GM12878 (cell line): ENCODE measurements around the gene PGAP3. TPM values are rescaled to one million over a fixed set of nuclear protein-coding genes. Genes with fewer than 3 reads are reported as not detected.

ENCODE experiments used
- ATAC-seq: fragments of 200-7000 bp; cut with Tn5 transposase; 3 replicates; pipeline ENCODE4 v1.9.1; 2020; ENCODE audit warnings: mild to moderate bottlenecking, moderate library complexity
- BruUV-seq: library from RNA; stranded (reverse); fragments of 400-500 nt; replicated peaks from 2 replicates; lab custom pipeline; 2021; lab: Mats Ljungman, UMichigan
- CTCF ChIA-PET: fragments of 300-600 bp; sonication (Branson Sonifier 250); formaldehyde crosslinking; extraction: SDS; loops from one replicate; lab custom pipeline; 2021; ENCODE audit warnings: inconsistent platforms; lab: Yijun Ruan, JAX
- POLR2A ChIA-PET: fragments of 350-600 bp; formaldehyde crosslinking; extraction: SDS; loops from one replicate; lab custom pipeline; 2021; ENCODE audit warnings: inconsistent platforms; lab: Charles Lee
- RAD21 ChIA-PET: fragments of 300-600 bp; sonication (Branson Sonifier 250); formaldehyde crosslinking; loops from one replicate; lab custom pipeline; 2023; ENCODE audit warnings: antibody characterized with exemption; ENCODE audit not compliant: unreplicated experiment; lab: Charles Lee
- SMC1A ChIA-PET: fragments of 300-600 bp; sonication (Branson Sonifier 250); formaldehyde crosslinking; loops from one replicate; lab custom pipeline; 2023; ENCODE audit not compliant: unreplicated experiment, uncharacterized antibody; lab: Charles Lee
- DNase-seq: peaks from one replicate; pipeline ENCODE4 v3.0.0-alpha.2; 2011; ENCODE audit warnings: low read depth, low spot score
- FAIRE-seq: peaks from 3 replicates; lab custom pipeline; 2011; peaks lifted over from hg19 to GRCh38; lab: Jason Lieb, UNC
- H2AFZ ChIP-seq: 2 replicates; pipeline ENCODE4 v1.6.0; 2011; ENCODE audit warnings: low read depth, low read length, control low read depth; ENCODE audit not compliant: control insufficient read depth
- H3K27ac ChIP-seq: 2 replicates; pipeline ENCODE4 v1.5.1; 2011; ENCODE audit warnings: control low read depth; ENCODE audit not compliant: control insufficient read depth, insufficient read depth
- H3K27me3 ChIP-seq, 2 experiments: replicated peaks in 1 of 2; 2 replicates each; pipeline versions ENCODE4 v1.6.0 to v1.6.1; 2011; ENCODE audit warnings: low read length in 1 of 2; ENCODE audit not compliant: control insufficient read depth in 2 of 2, insufficient read depth in 2 of 2
- H3K36me3 ChIP-seq, 2 experiments: 2 replicates each; pipeline ENCODE4 v1.5.1; 2011; ENCODE audit warnings: low read length in 1 of 2; ENCODE audit not compliant: control insufficient read depth in 2 of 2, insufficient read depth in 2 of 2
- H3K4me1 ChIP-seq: 2 replicates; pipeline ENCODE4 v1.6.1; 2011; ENCODE audit warnings: mild to moderate bottlenecking, low read length, moderate library complexity, mixed read lengths; ENCODE audit not compliant: control insufficient read depth, insufficient read depth
- H3K4me2 ChIP-seq: 2 replicates; pipeline ENCODE4 v1.6.0; 2011; ENCODE audit warnings: control low read depth; ENCODE audit not compliant: control insufficient read depth, insufficient read depth
- H3K4me3 ChIP-seq: fragments of 200-600 bp; sonication (generic); 2 replicates; pipeline ENCODE4 v1.5.1; 2016
- H3K79me2 ChIP-seq: 2 replicates; pipeline ENCODE4 v1.6.0; 2011; ENCODE audit warnings: low read length; ENCODE audit not compliant: control insufficient read depth, insufficient read depth
- H3K9ac ChIP-seq: 2 replicates; pipeline ENCODE4 v1.8.0; 2011; ENCODE audit warnings: low read length, control low read depth, mixed read lengths; ENCODE audit not compliant: control insufficient read depth, insufficient read depth
- H3K9me3 ChIP-seq: replicated peaks from 3 replicates; pipeline ENCODE4 v1.5.1; 2011; ENCODE audit warnings: mild to moderate bottlenecking, low read length; ENCODE audit not compliant: control insufficient read depth, insufficient read depth
- H4K20me1 ChIP-seq: 2 replicates; pipeline ENCODE4 v1.6.0; 2011; ENCODE audit not compliant: control insufficient read depth, insufficient read depth
- CHD2 ChIP-seq: IDR thresholded peaks from 2 replicates; pipeline ENCODE4 v1.6.1; 2011; ENCODE audit warnings: low read depth, low read length, improper control_type of control experiment, borderline replicate concordance
- JUNB ChIP-seq: IDR thresholded peaks from 2 replicates; pipeline ENCODE4 v1.6.1; 2016; ENCODE audit warnings: antibody characterized with exemption, mild to moderate bottlenecking
- LARP7 ChIP-seq: fragments of 450-650 bp; IDR thresholded peaks from 2 replicates; pipeline ENCODE4 v1.6.1; 2017; ENCODE audit warnings: mild to moderate bottlenecking
- SMARCA5 ChIP-seq: fragments of 450-650 bp; IDR thresholded peaks from 2 replicates; pipeline ENCODE4 v1.6.1; 2017; ENCODE audit warnings: mild to moderate bottlenecking
- TBL1XR1 ChIP-seq: IDR thresholded peaks from 2 replicates; pipeline ENCODE4 v1.6.1; 2012; ENCODE audit warnings: low read depth, low read length, improper control_type of control experiment
- ZZZ3 ChIP-seq: IDR thresholded peaks from 2 replicates; pipeline ENCODE4 v1.6.1; 2011; ENCODE audit warnings: low read depth; ENCODE audit not compliant: control insufficient read depth, insufficient read length
- WGBS: methylation state at CpG from one replicate; pipeline ENCODE4 v1.1.6; 2016; ENCODE audit warnings: low lambda C conversion rate; ENCODE audit not compliant: insufficient replicate concordance, insufficient coverage; ENCODE audit errors: missing lambda C conversion rate; 5-methylcytosine and 5-hydroxymethylcytosine counted together
- in situ Hi-C: fragments of 300-500 bp; cut with MboI; formaldehyde crosslinking; loops from 9 replicates; pipeline ENCODE4 v1.14.3; 2018; ENCODE audit warnings: mixed read lengths
- intact Hi-C: fragments of 100-400 bp; cut with micrococcal nuclease; formaldehyde crosslinking; loops from one replicate; pipeline ENCODE4 v1.14.2; 2022; ENCODE audit not compliant: unreplicated experiment
- polyA plus RNA-seq, 11 experiments: library from polyadenylated mRNA; depleted of rRNA in 4 of 11; unstranded in 6 of 11; stranded (reverse) in 5 of 11; fragments of >200 nt; fragmentation: Nextera tagmentation in 4 of 11; fragmentation: Illumina TruSeq in 1 of 11; extraction: Ambion mirVana in 4 of 11; extraction: Trizol in 1 of 11; gene quantifications; 1 replicate in 1 of 11; 2 replicates in 10 of 11; pipeline versions ENCODE4 v1.2.1 to v1.2.3, GENCODE V29; 2011 to 2016; ENCODE audit warnings: inconsistent platforms in 2 of 11, missing spikeins in 2 of 11, low read depth in 1 of 11
- total RNA-seq, 4 experiments: library from RNA; depleted of rRNA in 3 of 4; stranded (reverse); fragments of >200 nt in 3 of 4; fragmentation: Illumina TruSeq in 1 of 4; extraction: Trizol in 1 of 4; gene quantifications; 2 replicates each; pipeline versions ENCODE4 v1.2.1 to v1.2.3, GENCODE V29; 2013 to 2021
- TF ChIP-seq, protein P1 (sequence below): fragments of 450-650 bp; IDR thresholded peaks from 2 replicates; pipeline ENCODE4 v1.6.1; 2017; ENCODE audit warnings: mild to moderate bottlenecking, low read depth, inconsistent platforms; ENCODE audit not compliant: poor library complexity, severe bottlenecking
- TF ChIP-seq, protein P2 (sequence below), 3 experiments: IDR thresholded peaks in 2 of 3; conservative IDR thresholded peaks in 1 of 3; 2 replicates each; pipeline ENCODE4 v1.5.1; 2011; ENCODE audit warnings: low read depth in 3 of 3, low read length in 3 of 3, mild to moderate bottlenecking in 3 of 3, control low read depth in 2 of 3, moderate library complexity in 2 of 3, inconsistent platforms in 1 of 3, mixed read lengths in 1 of 3; ENCODE audit not compliant: control insufficient read depth in 2 of 3, insufficient read depth in 1 of 3; ENCODE audit errors: extremely low read depth in 1 of 3
- TF ChIP-seq, protein P3 (sequence below): fragments of 450-650 bp; IDR thresholded peaks from 2 replicates; pipeline ENCODE4 v1.6.1; 2016; ENCODE audit warnings: mild to moderate bottlenecking, moderate library complexity, borderline replicate concordance

The PGAP3 gene
- total and polyA plus RNA-seq, 10 of the 15 experiments (the other 5 are each of a cell fraction or from before 2014, with no cell fraction given) = 0.21 to 10.0 (median 5.3) TPM

DNA sequence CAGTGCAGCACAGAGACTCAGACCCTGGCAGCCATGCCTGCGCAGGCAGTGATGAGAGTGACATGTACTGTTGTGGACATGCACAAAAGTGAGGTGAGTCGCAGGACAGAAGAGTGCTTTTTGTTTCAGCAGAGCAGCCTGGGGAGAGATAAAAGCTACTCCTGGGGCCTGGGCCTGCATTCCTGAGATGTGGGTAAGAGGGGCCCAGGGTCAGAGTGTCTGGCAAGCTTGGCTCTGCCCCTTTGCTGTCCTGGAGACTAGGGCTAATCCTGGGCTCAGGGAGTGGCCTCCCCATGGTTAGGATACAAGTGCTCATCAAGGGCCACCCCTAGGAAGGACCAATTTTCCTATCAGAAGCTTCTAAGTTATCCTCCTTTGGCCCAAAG, 7.2 kb upstream of the PGAP3 start:
- H3K27ac ChIP-seq = no peak overlapping the region
- H4K20me1 ChIP-seq = no peaks in the 10 kb centered on the region
- in situ Hi-C loops = no loop called here
- no peaks in the 10 kb centered on the region for H3K27me3 ChIP-seq
- RAD21 ChIA-PET = no interaction called here
- CTCF ChIA-PET = interaction anchor here (0.6 to 1.1 kb wide), 2 partner anchors 8 to 82 kb away, joined by 3 read pairs; no protein-coding TSS in a partner anchor
- 98% methylated on average over 2 of the region's 2 CpGs for WGBS
- no peaks in the 10 kb centered on the region for H3K4me1 ChIP-seq
- H3K4me3 ChIP-seq = no peak overlapping the region
- POLR2A ChIA-PET = no interaction called here
- TF ChIP-seq, protein P1, sequence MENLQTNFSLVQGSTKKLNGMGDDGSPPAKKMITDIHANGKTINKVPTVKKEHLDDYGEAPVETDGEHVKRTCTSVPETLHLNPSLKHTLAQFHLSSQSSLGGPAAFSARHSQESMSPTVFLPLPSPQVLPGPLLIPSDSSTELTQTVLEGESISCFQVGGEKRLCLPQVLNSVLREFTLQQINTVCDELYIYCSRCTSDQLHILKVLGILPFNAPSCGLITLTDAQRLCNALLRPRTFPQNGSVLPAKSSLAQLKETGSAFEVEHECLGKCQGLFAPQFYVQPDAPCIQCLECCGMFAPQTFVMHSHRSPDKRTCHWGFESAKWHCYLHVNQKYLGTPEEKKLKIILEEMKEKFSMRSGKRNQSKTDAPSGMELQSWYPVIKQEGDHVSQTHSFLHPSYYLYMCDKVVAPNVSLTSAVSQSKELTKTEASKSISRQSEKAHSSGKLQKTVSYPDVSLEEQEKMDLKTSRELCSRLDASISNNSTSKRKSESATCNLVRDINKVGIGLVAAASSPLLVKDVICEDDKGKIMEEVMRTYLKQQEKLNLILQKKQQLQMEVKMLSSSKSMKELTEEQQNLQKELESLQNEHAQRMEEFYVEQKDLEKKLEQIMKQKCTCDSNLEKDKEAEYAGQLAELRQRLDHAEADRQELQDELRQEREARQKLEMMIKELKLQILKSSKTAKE = no peak
- TF ChIP-seq ZZZ3 (no peak), LARP7 (no peak), SMARCA5 (no peak)
- intact Hi-C loops = no loop called here
- H3K4me2 ChIP-seq = no peak overlapping the region
- H3K9ac ChIP-seq = no peak overlapping the region
- no TSS peak for BruUV-seq
- FAIRE-seq (no peak), ATAC-seq (no peak), DNase-seq (no peak)
- H3K36me3 ChIP-seq = no peaks in the 10 kb centered on the region
- H3K79me2 ChIP-seq = no peaks in the 10 kb centered on the region
- no peaks in the 10 kb centered on the region for H3K9me3 ChIP-seq
- SMC1A ChIA-PET = interaction anchor here (1.2 kb wide), 1 partner anchor 12 kb away, joined by 3 read pairs; no protein-coding TSS in a partner anchor
- no peak overlapping the region for H2AFZ ChIP-seq

DNA sequence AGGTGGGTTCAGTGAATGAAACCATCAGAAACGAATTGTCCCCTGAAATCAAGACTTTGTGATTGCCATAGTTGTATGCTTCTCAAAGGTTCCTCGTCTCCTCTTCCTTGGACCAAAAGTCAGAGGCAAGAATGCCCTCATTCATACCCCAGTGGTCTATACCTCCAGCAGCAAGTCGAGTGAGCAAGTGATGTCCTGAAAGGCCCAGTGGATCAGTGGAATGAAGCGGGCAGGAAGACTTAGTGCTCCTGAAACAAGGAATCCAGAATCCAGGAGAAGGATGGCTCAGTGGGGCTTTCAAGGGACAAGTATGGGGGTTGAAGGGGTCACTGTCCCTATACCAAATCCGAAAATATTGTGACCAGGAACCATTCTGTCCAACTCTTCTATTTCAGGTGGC, 6.7 kb upstream of the PGAP3 start:
- Histone ChIP-seq H3K27me3 (no peaks in the 10 kb centered on the region), H3K4me3 (no peak overlapping the region), H3K36me3 (no peaks in the 10 kb centered on the region), H3K4me2 (no peak overlapping the region), H4K20me1 (no peaks in the 10 kb centered on the region), H3K4me1 (no peaks in the 10 kb centered on the region), H3K9me3 (no peaks in the 10 kb centered on the region), H3K9ac (no peak overlapping the region), H2AFZ (no peak overlapping the region), H3K79me2 (no peaks in the 10 kb centered on the region), H3K27ac (no peak overlapping the region)
- ChIA-PET RAD21 (no interaction called here), SMC1A (interaction anchor here (1.2 kb wide), 1 partner anchor 12 kb away, joined by 3 read pairs; no protein-coding TSS in a partner anchor), CTCF (interaction anchor here (1.1 kb wide), 2 partner anchors 9 to 147 kb away, joined by 3 read pairs; no protein-coding TSS in a partner anchor), POLR2A (no interaction called here)
- intact Hi-C loops (no loop called here), in situ Hi-C loops (no loop called here)
- ATAC-seq (no peak), FAIRE-seq (no peak), DNase-seq (no peak)
- BruUV-seq = no TSS peak
- 26% methylated on average over 5 of the region's 5 CpGs for WGBS
- TF ChIP-seq TBL1XR1 (no peak), JUNB (no peak), CHD2 (no peak)
- TF ChIP-seq, protein P2, sequence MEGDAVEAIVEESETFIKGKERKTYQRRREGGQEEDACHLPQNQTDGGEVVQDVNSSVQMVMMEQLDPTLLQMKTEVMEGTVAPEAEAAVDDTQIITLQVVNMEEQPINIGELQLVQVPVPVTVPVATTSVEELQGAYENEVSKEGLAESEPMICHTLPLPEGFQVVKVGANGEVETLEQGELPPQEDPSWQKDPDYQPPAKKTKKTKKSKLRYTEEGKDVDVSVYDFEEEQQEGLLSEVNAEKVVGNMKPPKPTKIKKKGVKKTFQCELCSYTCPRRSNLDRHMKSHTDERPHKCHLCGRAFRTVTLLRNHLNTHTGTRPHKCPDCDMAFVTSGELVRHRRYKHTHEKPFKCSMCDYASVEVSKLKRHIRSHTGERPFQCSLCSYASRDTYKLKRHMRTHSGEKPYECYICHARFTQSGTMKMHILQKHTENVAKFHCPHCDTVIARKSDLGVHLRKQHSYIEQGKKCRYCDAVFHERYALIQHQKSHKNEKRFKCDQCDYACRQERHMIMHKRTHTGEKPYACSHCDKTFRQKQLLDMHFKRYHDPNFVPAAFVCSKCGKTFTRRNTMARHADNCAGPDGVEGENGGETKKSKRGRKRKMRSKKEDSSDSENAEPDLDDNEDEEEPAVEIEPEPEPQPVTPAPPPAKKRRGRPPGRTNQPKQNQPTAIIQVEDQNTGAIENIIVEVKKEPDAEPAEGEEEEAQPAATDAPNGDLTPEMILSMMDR (IDR thresholded peaks at IDR 0.05 in 2 of 3, conservative IDR thresholded peaks at IDR 0.05 in 1 of 3; ENCODE audit: control insufficient read depth in 2 of 3, extremely low read depth in 1 of 3, insufficient read depth in 1 of 3, low read depth in 3 of 3, low read length in 3 of 3) = no peak
- TF ChIP-seq, protein P3, sequence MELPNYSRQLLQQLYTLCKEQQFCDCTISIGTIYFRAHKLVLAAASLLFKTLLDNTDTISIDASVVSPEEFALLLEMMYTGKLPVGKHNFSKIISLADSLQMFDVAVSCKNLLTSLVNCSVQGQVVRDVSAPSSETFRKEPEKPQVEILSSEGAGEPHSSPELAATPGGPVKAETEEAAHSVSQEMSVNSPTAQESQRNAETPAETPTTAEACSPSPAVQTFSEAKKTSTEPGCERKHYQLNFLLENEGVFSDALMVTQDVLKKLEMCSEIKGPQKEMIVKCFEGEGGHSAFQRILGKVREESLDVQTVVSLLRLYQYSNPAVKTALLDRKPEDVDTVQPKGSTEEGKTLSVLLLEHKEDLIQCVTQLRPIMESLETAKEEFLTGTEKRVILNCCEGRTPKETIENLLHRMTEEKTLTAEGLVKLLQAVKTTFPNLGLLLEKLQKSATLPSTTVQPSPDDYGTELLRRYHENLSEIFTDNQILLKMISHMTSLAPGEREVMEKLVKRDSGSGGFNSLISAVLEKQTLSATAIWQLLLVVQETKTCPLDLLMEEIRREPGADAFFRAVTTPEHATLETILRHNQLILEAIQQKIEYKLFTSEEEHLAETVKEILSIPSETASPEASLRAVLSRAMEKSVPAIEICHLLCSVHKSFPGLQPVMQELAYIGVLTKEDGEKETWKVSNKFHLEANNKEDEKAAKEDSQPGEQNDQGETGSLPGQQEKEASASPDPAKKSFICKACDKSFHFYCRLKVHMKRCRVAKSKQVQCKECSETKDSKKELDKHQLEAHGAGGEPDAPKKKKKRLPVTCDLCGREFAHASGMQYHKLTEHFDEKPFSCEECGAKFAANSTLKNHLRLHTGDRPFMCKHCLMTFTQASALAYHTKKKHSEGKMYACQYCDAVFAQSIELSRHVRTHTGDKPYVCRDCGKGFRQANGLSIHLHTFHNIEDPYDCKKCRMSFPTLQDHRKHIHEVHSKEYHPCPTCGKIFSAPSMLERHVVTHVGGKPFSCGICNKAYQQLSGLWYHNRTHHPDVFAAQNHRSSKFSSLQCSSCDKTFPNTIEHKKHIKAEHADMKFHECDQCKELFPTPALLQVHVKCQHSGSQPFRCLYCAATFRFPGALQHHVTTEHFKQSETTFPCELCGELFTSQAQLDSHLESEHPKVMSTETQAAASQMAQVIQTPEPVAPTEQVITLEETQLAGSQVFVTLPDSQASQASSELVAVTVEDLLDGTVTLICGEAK = no peak
